Measurements from ENCODE around the gene MFAP2.
A peak's percentile ranks its signal among the peaks of the same experiment; 100 is the strongest.

Gene MFAP2

GRCh38 chr1:16980473-16981268 is at the start of gene MFAP2:
Gene MFAP2, minus strand, starts transcription at chr1:16980620. Its CDS starts 2,347 bp downstream, at chr1:16978273.
- H3K4me1 Mint-ChIP-seq, result peaks cover 10% of the 10 kb centered on the region
- H3K4me3 Mint-ChIP-seq, result peak within 1 kb of the TSS; percentile 77
- DNase-seq (ENCODE audit: low spot score in 2 of 2) (no peak), ATAC-seq (replicated peaks; ENCODE audit: extremely low read depth, poor library complexity, severe bottlenecking) (no peak)
- H3K36me3 Mint-ChIP-seq (ENCODE audit: insufficient read depth), result peaks cover 3% of the 10 kb centered on the region
- H3K27me3 Mint-ChIP-seq, result peaks cover 28% of the 10 kb centered on the region
- H3K27ac Mint-ChIP-seq (ENCODE audit: low read depth), result peak within 1 kb of the TSS; percentile 79
- H3K9me3 Mint-ChIP-seq, result no peaks in the 10 kb centered on the region

GRCh38 chr1:17030206-17030605 is 49.8 kb upstream of the MFAP2 start:
- Mint-ChIP-seq H3K4me1 (no peaks in the 10 kb centered on the region), H3K4me3 (no peak overlapping the region), H3K27me3 (no peaks in the 10 kb centered on the region), H3K36me3 (ENCODE audit: insufficient read depth) (peaks cover 47% of the 10 kb centered on the region), H3K9me3 (no peaks in the 10 kb centered on the region), H3K27ac (ENCODE audit: low read depth) (no peak overlapping the region)
- DNase-seq (ENCODE audit: low spot score in 2 of 2) (no peak), ATAC-seq (replicated peaks; ENCODE audit: extremely low read depth, poor library complexity, severe bottlenecking) (no peak)

DNA sequence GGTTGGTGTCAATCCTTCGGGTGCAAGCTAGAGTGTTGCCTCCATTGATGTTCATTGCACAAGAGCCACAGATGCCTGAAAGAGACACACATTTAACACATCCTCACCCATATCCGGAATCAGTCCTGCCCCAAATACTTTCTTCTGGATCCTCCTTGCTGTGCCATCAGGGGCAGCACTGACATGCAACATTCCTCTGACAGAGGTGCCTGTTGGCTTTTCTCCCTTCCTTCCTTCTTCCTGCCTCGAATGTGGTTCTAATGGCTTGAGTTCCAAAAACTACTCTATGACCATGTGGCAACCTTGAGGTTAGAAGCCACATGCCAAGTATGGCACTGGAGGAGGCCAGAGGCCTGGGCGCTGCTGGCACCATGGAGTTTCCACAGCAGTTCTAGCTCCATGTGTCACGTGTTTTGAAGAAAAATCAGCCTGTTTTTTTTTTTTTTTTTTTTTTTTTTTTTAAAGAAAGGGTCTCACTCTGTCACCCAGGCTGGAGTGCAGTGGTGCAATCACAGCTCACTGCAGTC is 48.3 kb upstream of the MFAP2 start:
- no peaks in the 10 kb centered on the region for H3K27me3 Mint-ChIP-seq
- H3K4me1 Mint-ChIP-seq, result no peaks in the 10 kb centered on the region
- ATAC-seq (replicated peaks; ENCODE audit: extremely low read depth, poor library complexity, severe bottlenecking) (no peak), DNase-seq (ENCODE audit: low spot score in 2 of 2) (no peak)
- H3K36me3 Mint-ChIP-seq (ENCODE audit: insufficient read depth), result peaks cover 53% of the 10 kb centered on the region
- H3K4me3 Mint-ChIP-seq, result no peak overlapping the region
- no peak overlapping the region for H3K27ac Mint-ChIP-seq (ENCODE audit: low read depth)
- H3K9me3 Mint-ChIP-seq, result no peaks in the 10 kb centered on the region

GRCh38 chr1:17027900-17028299 is 47.5 kb upstream of the MFAP2 start:
- no peak for DNase-seq (ENCODE audit: low spot score in 2 of 2)
- ATAC-seq (replicated peaks; ENCODE audit: extremely low read depth, poor library complexity, severe bottlenecking), result no peak
- Mint-ChIP-seq H3K4me3 (no peak overlapping the region), H3K36me3 (ENCODE audit: insufficient read depth) (peaks cover 55% of the 10 kb centered on the region), H3K27ac (ENCODE audit: low read depth) (no peak overlapping the region), H3K27me3 (no peaks in the 10 kb centered on the region), H3K4me1 (no peaks in the 10 kb centered on the region), H3K9me3 (no peaks in the 10 kb centered on the region)

DNA sequence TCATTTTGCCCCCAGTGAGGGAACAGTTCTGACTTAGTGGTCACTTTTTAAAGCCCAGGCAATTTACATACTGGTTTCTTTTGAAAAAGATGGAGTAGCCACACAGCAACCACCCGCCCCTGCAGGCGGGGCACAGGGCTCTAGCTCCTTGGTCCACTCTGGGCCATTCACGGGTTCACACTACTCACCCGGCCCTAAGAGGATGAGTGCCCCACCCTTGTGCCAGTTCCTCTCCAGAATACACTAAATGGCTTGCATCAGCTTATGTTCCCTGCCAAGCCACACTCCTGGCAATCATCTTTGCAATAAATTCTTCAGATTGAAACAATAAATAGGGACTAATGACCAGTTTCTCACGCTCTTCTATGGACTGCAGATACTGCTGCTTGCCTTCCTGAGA is 47.0 kb upstream of the MFAP2 start:
- Mint-ChIP-seq H3K36me3 (ENCODE audit: insufficient read depth) (peaks cover 56% of the 10 kb centered on the region), H3K27me3 (no peaks in the 10 kb centered on the region), H3K9me3 (no peaks in the 10 kb centered on the region), H3K4me1 (no peaks in the 10 kb centered on the region), H3K27ac (ENCODE audit: low read depth) (no peak overlapping the region), H3K4me3 (no peak overlapping the region)
- no peak for DNase-seq (ENCODE audit: low spot score in 2 of 2)
- no peak for ATAC-seq (replicated peaks; ENCODE audit: extremely low read depth, poor library complexity, severe bottlenecking)

DNA sequence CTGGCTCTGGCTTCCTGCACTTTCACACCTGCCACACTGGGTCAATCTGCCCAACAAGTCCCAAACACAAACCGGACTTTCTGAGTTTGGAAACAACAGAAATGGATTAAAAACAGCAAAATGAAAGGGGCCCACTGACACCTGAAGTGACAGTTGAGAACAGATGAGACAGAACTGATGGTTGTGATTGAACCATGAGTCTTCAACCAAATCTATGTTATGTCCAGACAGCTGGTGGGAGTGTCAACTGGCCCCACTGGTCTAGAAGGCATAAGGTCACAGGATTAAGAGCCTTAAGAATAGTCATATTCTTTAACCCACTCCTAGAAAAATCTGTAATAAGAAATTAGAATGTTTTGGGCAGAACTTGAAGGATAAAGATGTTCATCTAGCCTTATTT is 44.3 kb upstream of the MFAP2 start:
- no peak overlapping the region for H3K27ac Mint-ChIP-seq (ENCODE audit: low read depth)

GRCh38 chr1:17023573-17023972 is 43.2 kb upstream of the MFAP2 start:
- no peak for ATAC-seq (replicated peaks; ENCODE audit: extremely low read depth, poor library complexity, severe bottlenecking)
- DNase-seq (ENCODE audit: low spot score in 2 of 2), result no peak
- H3K27me3 Mint-ChIP-seq, result no peaks in the 10 kb centered on the region
- H3K4me3 Mint-ChIP-seq, result no peak overlapping the region
- no peak overlapping the region for H3K27ac Mint-ChIP-seq (ENCODE audit: low read depth)
- H3K4me1 Mint-ChIP-seq, result peaks cover 8% of the 10 kb centered on the region
- H3K9me3 Mint-ChIP-seq, result no peaks in the 10 kb centered on the region
- peaks cover 65% of the 10 kb centered on the region for H3K36me3 Mint-ChIP-seq (ENCODE audit: insufficient read depth)

More for the DNA sequence above, 44.3 kb upstream of the MFAP2 start:
- DNase-seq (ENCODE audit: low spot score in 2 of 2) (no peak), ATAC-seq (replicated peaks; ENCODE audit: extremely low read depth, poor library complexity, severe bottlenecking) (no peak)
- Mint-ChIP-seq H3K27me3 (no peaks in the 10 kb centered on the region), H3K36me3 (ENCODE audit: insufficient read depth) (peaks cover 63% of the 10 kb centered on the region), H3K4me3 (no peak overlapping the region), H3K4me1 (no peaks in the 10 kb centered on the region), H3K9me3 (no peaks in the 10 kb centered on the region)

DNA sequence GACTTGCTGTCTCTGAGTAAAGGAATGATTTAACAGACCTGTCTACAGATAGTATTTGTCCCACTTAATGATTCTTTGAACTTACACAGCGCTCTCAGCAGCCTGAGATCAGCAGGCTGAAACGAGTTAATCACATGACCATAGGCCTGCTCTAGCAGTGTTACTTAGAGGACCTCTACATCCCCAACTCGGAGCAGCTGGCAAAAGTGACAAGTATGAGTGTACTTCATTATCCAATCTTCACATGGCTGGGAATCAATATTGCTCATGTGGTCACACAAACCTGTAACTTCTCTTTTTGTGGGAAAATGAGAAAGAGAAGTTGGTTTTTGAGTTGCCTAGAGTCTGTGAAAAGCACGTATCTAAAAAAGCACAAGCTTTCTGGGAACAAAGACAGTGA is 42.7 kb upstream of the MFAP2 start:
- Mint-ChIP-seq H3K27ac (ENCODE audit: low read depth) (no peak overlapping the region), H3K27me3 (no peaks in the 10 kb centered on the region), H3K36me3 (ENCODE audit: insufficient read depth) (peaks cover 65% of the 10 kb centered on the region)

GRCh38 chr1:17021896-17022295 is 41.5 kb upstream of the MFAP2 start:
- no peak for ATAC-seq (replicated peaks; ENCODE audit: extremely low read depth, poor library complexity, severe bottlenecking)
- DNase-seq (ENCODE audit: low spot score in 2 of 2), result no peak
- Mint-ChIP-seq H3K27me3 (no peaks in the 10 kb centered on the region), H3K4me1 (peaks cover 8% of the 10 kb centered on the region), H3K4me3 (no peak overlapping the region), H3K9me3 (no peaks in the 10 kb centered on the region), H3K27ac (ENCODE audit: low read depth) (no peak overlapping the region), H3K36me3 (ENCODE audit: insufficient read depth) (peaks cover 60% of the 10 kb centered on the region)

More for the DNA sequence above, 42.7 kb upstream of the MFAP2 start:
- Mint-ChIP-seq H3K4me1 (peaks cover 8% of the 10 kb centered on the region), H3K4me3 (no peak overlapping the region), H3K9me3 (no peaks in the 10 kb centered on the region)
- DNase-seq (ENCODE audit: low spot score in 2 of 2) (no peak), ATAC-seq (replicated peaks; ENCODE audit: extremely low read depth, poor library complexity, severe bottlenecking) (no peak)

DNA sequence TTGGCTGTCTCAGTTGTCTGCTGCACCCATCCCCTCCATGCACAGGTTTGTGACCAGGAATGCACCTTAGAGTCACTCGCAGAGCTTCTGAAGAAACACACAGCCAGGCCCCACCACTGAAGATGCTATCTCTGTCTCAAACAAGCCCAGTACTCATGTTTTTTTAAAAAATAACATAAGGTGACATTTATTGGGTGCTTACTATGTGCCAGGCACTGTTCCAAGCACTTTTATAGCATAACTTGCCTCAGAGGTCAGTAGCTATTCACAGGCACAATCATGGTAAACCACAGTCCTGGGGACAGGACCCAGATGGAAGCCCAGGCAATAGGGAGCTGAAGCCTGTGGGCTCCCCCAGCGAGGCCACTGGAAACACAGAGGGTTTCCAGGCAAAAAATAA is 40.1 kb upstream of the MFAP2 start:
- no peak overlapping the region for H3K27ac Mint-ChIP-seq (ENCODE audit: low read depth)

DNA sequence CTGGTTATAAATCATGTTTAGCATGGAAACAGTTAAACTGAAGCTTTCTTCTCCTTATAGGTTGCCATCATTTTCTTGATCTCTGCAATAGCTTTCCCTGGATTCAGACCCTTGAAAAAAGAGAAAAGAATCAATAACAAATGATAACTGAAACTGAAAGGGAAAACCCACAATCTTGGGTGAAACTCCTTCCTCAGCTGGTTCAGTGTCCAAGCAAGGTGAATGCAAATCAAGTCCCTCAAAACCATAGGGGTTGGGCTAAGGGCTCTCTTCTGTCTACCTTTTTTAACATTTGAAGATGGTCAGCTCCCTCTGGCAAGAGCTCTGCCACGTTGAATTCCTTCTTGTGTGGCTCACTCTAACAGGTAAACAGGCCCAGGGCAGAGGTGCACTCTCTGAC is 38.4 kb upstream of the MFAP2 start:
- DNase-seq (ENCODE audit: low spot score in 2 of 2) (no peak), ATAC-seq (replicated peaks; ENCODE audit: extremely low read depth, poor library complexity, severe bottlenecking) (no peak)
- H3K9me3 Mint-ChIP-seq, result no peaks in the 10 kb centered on the region
- H3K4me3 Mint-ChIP-seq, result no peak overlapping the region
- H3K27ac Mint-ChIP-seq (ENCODE audit: low read depth), result no peak overlapping the region
- H3K36me3 Mint-ChIP-seq (ENCODE audit: insufficient read depth), result peaks cover 46% of the 10 kb centered on the region
- no peaks in the 10 kb centered on the region for H3K27me3 Mint-ChIP-seq
- peaks cover 8% of the 10 kb centered on the region for H3K4me1 Mint-ChIP-seq

More for the DNA sequence above, 40.1 kb upstream of the MFAP2 start:
- Mint-ChIP-seq H3K4me3 (no peak overlapping the region), H3K27me3 (no peaks in the 10 kb centered on the region), H3K36me3 (ENCODE audit: insufficient read depth) (peaks cover 54% of the 10 kb centered on the region), H3K9me3 (no peaks in the 10 kb centered on the region), H3K4me1 (peaks cover 8% of the 10 kb centered on the region)
- DNase-seq (ENCODE audit: low spot score in 2 of 2) (no peak), ATAC-seq (replicated peaks; ENCODE audit: extremely low read depth, poor library complexity, severe bottlenecking) (no peak)

DNA sequence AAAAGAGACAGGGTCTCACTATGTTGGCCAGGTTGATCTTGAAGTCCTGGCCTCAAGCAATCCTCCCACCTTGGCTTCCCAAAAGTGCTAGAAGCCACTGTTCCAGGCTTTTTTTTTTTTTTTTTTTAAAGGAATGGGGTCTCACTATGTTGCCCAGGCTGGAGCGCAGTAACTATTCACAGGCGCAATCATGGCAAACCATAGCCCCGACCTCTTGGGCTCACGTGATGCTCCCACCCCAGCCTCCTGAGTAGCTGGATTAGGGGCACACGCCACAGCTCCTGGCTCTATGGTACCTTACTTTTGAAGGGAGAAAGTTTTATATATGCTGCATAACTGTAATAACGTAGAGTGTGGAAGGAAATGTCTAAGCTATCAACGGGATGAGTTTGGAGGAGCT is 37.0 kb upstream of the MFAP2 start:
- Mint-ChIP-seq H3K9me3 (no peaks in the 10 kb centered on the region), H3K27ac (ENCODE audit: low read depth) (no peak overlapping the region), H3K4me3 (no peak overlapping the region), H3K36me3 (ENCODE audit: insufficient read depth) (peaks cover 38% of the 10 kb centered on the region), H3K4me1 (peaks cover 12% of the 10 kb centered on the region), H3K27me3 (no peaks in the 10 kb centered on the region)
- DNase-seq (ENCODE audit: low spot score in 2 of 2) (no peak), ATAC-seq (replicated peaks; ENCODE audit: extremely low read depth, poor library complexity, severe bottlenecking) (no peak)

- ATAC-seq (replicated peaks; ENCODE audit: extremely low read depth, poor library complexity, severe bottlenecking), result no peak
- Mint-ChIP-seq H3K27ac (ENCODE audit: low read depth) (no peak overlapping the region), H3K4me3 (no peak overlapping the region), H3K36me3 (ENCODE audit: insufficient read depth) (peaks cover 32% of the 10 kb centered on the region), H3K4me1 (peaks cover 13% of the 10 kb centered on the region), H3K27me3 (no peaks in the 10 kb centered on the region), H3K9me3 (no peaks in the 10 kb centered on the region)
- DNase-seq (ENCODE audit: low spot score in 2 of 2), result no peak
These were observed 35.9 kb upstream of the MFAP2 start for GRCh38 chr1:17016317-17016661.
